DND-41 (cell line): ENCODE measurements around the gene CCDC73.

ENCODE experiments used
- ATAC-seq: fragments of 200-7000 bp; cut with Tn5 transposase; 3 replicates; pipeline ENCODE4 v1.9.1; 2021; ENCODE audit warnings: low read depth; ENCODE audit not compliant: insufficient read depth
- DNase-seq: peaks from one replicate; pipeline ENCODE4 v3.0.0-alpha.2; 2020
- H2AFZ ChIP-seq: 2 replicates; pipeline ENCODE4 v1.6.0; 2012; ENCODE audit warnings: low read depth, low read length
- H3K27ac ChIP-seq: 2 replicates; pipeline ENCODE4 v1.5.1; 2012; ENCODE audit warnings: low read length, inconsistent platforms
- H3K27me3 ChIP-seq: fragments of 200-600 bp; sonication (generic); 2 replicates; pipeline ENCODE4 v1.6.0; 2012; ENCODE audit warnings: low read length, mild to moderate bottlenecking, inconsistent platforms; ENCODE audit not compliant: insufficient read depth, poor library complexity
- H3K36me3 ChIP-seq: 2 replicates; pipeline ENCODE4 v1.5.1; 2012; ENCODE audit warnings: low read length, inconsistent platforms; ENCODE audit not compliant: insufficient read depth
- H3K4me1 ChIP-seq: 2 replicates; pipeline ENCODE4 v1.5.1; 2012; ENCODE audit warnings: mild to moderate bottlenecking, low read length; ENCODE audit not compliant: insufficient read depth
- H3K4me2 ChIP-seq: 2 replicates; pipeline ENCODE4 v1.6.0; 2012; ENCODE audit warnings: mild to moderate bottlenecking, moderate library complexity, low read length, inconsistent platforms; ENCODE audit not compliant: insufficient read depth
- H3K4me3 ChIP-seq, 2 experiments: fragments of 200-600 bp in 1 of 2; shearing (Covaris generic) in 1 of 2; 2 replicates each; pipeline ENCODE4 v1.5.1; 2012 to 2016; ENCODE audit warnings: inconsistent platforms in 2 of 2, low read length in 2 of 2, mild to moderate bottlenecking in 2 of 2, low read depth in 1 of 2, moderate library complexity in 1 of 2
- H3K79me2 ChIP-seq: 2 replicates; pipeline ENCODE4 v1.6.0; 2012; ENCODE audit warnings: low read length, inconsistent platforms; ENCODE audit not compliant: insufficient read depth
- H3K9ac ChIP-seq: 2 replicates; pipeline ENCODE4 v1.6.0; 2012; ENCODE audit warnings: low read depth, mild to moderate bottlenecking, inconsistent platforms, low read length, moderate library complexity
- H3K9me3 ChIP-seq: 2 replicates; pipeline ENCODE4 v1.5.1; 2012; ENCODE audit warnings: low read length, moderate library complexity, mild to moderate bottlenecking, inconsistent platforms; ENCODE audit not compliant: insufficient read depth, severe bottlenecking
- H4K20me1 ChIP-seq: 2 replicates; pipeline ENCODE4 v1.6.0; 2012; ENCODE audit warnings: low read length; ENCODE audit not compliant: insufficient read depth
- EZH2 ChIP-seq: IDR thresholded peaks from 3 replicates; pipeline ENCODE4 v1.6.1; 2012; ENCODE audit warnings: borderline replicate concordance, low read depth, mild to moderate bottlenecking, moderate library complexity, low read length, inconsistent platforms; ENCODE audit not compliant: severe bottlenecking
- TF ChIP-seq, protein P1 (sequence below): IDR thresholded peaks from 2 replicates; pipeline ENCODE4 v1.5.1; 2012; ENCODE audit warnings: borderline replicate concordance, low read length, moderate library complexity, mild to moderate bottlenecking; ENCODE audit not compliant: poor library complexity, severe bottlenecking; ENCODE audit errors: extremely low read depth

CCDC73 gene

GRCh38 chr11:32555091-32555490 lies 239.4 kb downstream of the CCDC73 start:
- no peak overlapping the region for H3K27ac ChIP-seq
- ATAC-seq, result no peak
- no peaks in the 10 kb centered on the region for H3K36me3 ChIP-seq
- H3K9me3 ChIP-seq, result no peaks in the 10 kb centered on the region
- no peaks in the 10 kb centered on the region for H3K27me3 ChIP-seq
- no peak for TF ChIP-seq EZH2
- TF ChIP-seq, protein P1, sequence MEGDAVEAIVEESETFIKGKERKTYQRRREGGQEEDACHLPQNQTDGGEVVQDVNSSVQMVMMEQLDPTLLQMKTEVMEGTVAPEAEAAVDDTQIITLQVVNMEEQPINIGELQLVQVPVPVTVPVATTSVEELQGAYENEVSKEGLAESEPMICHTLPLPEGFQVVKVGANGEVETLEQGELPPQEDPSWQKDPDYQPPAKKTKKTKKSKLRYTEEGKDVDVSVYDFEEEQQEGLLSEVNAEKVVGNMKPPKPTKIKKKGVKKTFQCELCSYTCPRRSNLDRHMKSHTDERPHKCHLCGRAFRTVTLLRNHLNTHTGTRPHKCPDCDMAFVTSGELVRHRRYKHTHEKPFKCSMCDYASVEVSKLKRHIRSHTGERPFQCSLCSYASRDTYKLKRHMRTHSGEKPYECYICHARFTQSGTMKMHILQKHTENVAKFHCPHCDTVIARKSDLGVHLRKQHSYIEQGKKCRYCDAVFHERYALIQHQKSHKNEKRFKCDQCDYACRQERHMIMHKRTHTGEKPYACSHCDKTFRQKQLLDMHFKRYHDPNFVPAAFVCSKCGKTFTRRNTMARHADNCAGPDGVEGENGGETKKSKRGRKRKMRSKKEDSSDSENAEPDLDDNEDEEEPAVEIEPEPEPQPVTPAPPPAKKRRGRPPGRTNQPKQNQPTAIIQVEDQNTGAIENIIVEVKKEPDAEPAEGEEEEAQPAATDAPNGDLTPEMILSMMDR, result no peak
- H2AFZ ChIP-seq, result no peak overlapping the region
- H3K79me2 ChIP-seq, result no peaks in the 10 kb centered on the region
- H3K4me3 ChIP-seq, result no peak overlapping the region
- H3K9ac ChIP-seq, result no peak overlapping the region
- no peaks in the 10 kb centered on the region for H4K20me1 ChIP-seq
- DNase-seq, result no peak
- 0 out of 2 replicates have a peak, but pooled peaks cover 2% of the 10 kb centered on the region for H3K4me1 ChIP-seq
- H3K4me2 ChIP-seq, result no peak overlapping the region
